WTC11 (cell line): ENCODE results near the gene S1PR3. TPM values are rescaled to one million over a fixed set of nuclear protein-coding genes. Genes with fewer than 3 reads are reported as not detected.

Experiments used
- ATAC-seq: fragments of 200-7000 bp; cut with Tn5 transposase; 2 replicates; pipeline ENCODE4 v1.10.0; 2021; ENCODE audit warnings: mild to moderate bottlenecking, moderate library complexity
- CTCF ChIA-PET: fragments of 300-600 bp; sonication (Branson Sonifier 250); formaldehyde crosslinking; loops from one replicate; lab custom pipeline; 2021; ENCODE audit warnings: antibody characterized with exemption; lab: Charles Lee
- POLR2A ChIA-PET: fragments of 350-600 bp; sonication (Branson Sonifier 250); formaldehyde crosslinking; loops from one replicate; lab custom pipeline; 2021; ENCODE audit warnings: antibody characterized with exemption; lab: Charles Lee
- DNase-seq: peaks from one replicate; pipeline ENCODE4 v3.0.0; 2021; ENCODE audit warnings: low spot score
- H3K27ac Mint-ChIP-seq: 2 replicates; pipeline ENCODE4 v1.8.0; 2021; ENCODE audit warnings: mixed read lengths
- H3K27me3 Mint-ChIP-seq: 2 replicates; pipeline ENCODE4 v1.8.0; 2021; ENCODE audit warnings: low read depth, mild to moderate bottlenecking, moderate library complexity, mixed read lengths
- H3K36me3 Mint-ChIP-seq: 2 replicates; pipeline ENCODE4 v1.8.0; 2021; ENCODE audit warnings: mixed read lengths
- H3K4me1 Mint-ChIP-seq: 2 replicates; pipeline ENCODE4 v1.8.0; 2022; ENCODE audit warnings: mixed read lengths
- H3K4me3 Mint-ChIP-seq: 2 replicates; pipeline ENCODE4 v1.8.0; 2021; ENCODE audit warnings: mild to moderate bottlenecking, moderate library complexity, mixed read lengths
- H3K9me3 Mint-ChIP-seq: 2 replicates; pipeline ENCODE4 v1.8.0; 2021; ENCODE audit warnings: mixed read lengths
- AR ChIP-seq: fragments of 250-450 bp; sonication (Bioruptor Pico); IDR thresholded peaks from 2 replicates; pipeline ENCODE4 v1.9.0; 2021; ENCODE audit warnings: mild to moderate bottlenecking
- ARID4B ChIP-seq: sonication (generic); formaldehyde crosslinking; IDR thresholded peaks from 2 replicates; pipeline ENCODE4 v1.8.0; 2023; ENCODE audit warnings: missing genetic modification reagents, mild to moderate bottlenecking, borderline replicate concordance
- ATF1 ChIP-seq: sonication (generic); formaldehyde crosslinking; IDR thresholded peaks from 2 replicates; pipeline ENCODE4 v1.8.1; 2023; ENCODE audit warnings: mild to moderate bottlenecking, moderate library complexity, missing genetic modification reagents
- E2F4 ChIP-seq: sonication (generic); formaldehyde crosslinking; IDR thresholded peaks from 2 replicates; pipeline ENCODE4 v1.8.1; 2022; ENCODE audit warnings: low read depth, mild to moderate bottlenecking, moderate library complexity, missing genetic modification reagents, borderline replicate concordance
- ESRRA ChIP-seq: sonication (generic); formaldehyde crosslinking; IDR thresholded peaks from 2 replicates; pipeline ENCODE4 v1.8.1; 2022; ENCODE audit warnings: mild to moderate bottlenecking, missing genetic modification reagents, borderline replicate concordance
- GTF2I ChIP-seq: fragments of 250-450 bp; sonication (Bioruptor Pico); conservative IDR thresholded peaks from 2 replicates; pipeline ENCODE4 v1.4.0; 2021; ENCODE audit warnings: mild to moderate bottlenecking
- MYBL2 ChIP-seq: sonication (generic); formaldehyde crosslinking; IDR thresholded peaks from 2 replicates; pipeline ENCODE4 v1.8.1; 2023; ENCODE audit warnings: mild to moderate bottlenecking, moderate library complexity, missing genetic modification reagents
- RELA ChIP-seq: sonication (generic); formaldehyde crosslinking; IDR thresholded peaks from 2 replicates; pipeline ENCODE4 v1.8.1; 2022; ENCODE audit warnings: missing genetic modification reagents, mild to moderate bottlenecking, borderline replicate concordance
- TCF7 ChIP-seq: sonication (generic); formaldehyde crosslinking; IDR thresholded peaks from 2 replicates; pipeline ENCODE4 v1.8.0; 2022; ENCODE audit warnings: mild to moderate bottlenecking, low read depth, missing genetic modification reagents, moderate library complexity
- TEAD1 ChIP-seq: sonication (generic); formaldehyde crosslinking; IDR thresholded peaks from 2 replicates; pipeline ENCODE4 v1.8.0; 2022; ENCODE audit warnings: mild to moderate bottlenecking, missing genetic modification reagents
- ZNF232 ChIP-seq: sonication (generic); formaldehyde crosslinking; IDR thresholded peaks from 2 replicates; pipeline ENCODE4 v1.8.0; 2022; ENCODE audit warnings: mild to moderate bottlenecking, missing genetic modification reagents
- ZNF671 ChIP-seq: fragments of 250-450 bp; sonication (Bioruptor Pico); IDR thresholded peaks from 2 replicates; pipeline ENCODE4 v1.8.0; 2021; ENCODE audit warnings: mild to moderate bottlenecking
- total RNA-seq: library from RNA; stranded (reverse); gene quantifications from 3 replicates; pipeline ENCODE4 v1.2.3, GENCODE V29; 2021
- TF ChIP-seq, protein P1 (sequence below): sonication (generic); formaldehyde crosslinking; IDR thresholded peaks from 2 replicates; pipeline ENCODE4 v1.8.1; 2023; ENCODE audit warnings: mild to moderate bottlenecking, missing genetic modification reagents, borderline replicate concordance
- TF ChIP-seq, protein P2 (sequence below): sonication (generic); formaldehyde crosslinking; IDR thresholded peaks from 2 replicates; pipeline ENCODE4 v1.8.0; 2022; ENCODE audit warnings: missing genetic modification reagents

S1PR3 gene
- total RNA-seq, 1 experiment from 2014 or later, result 7.1 TPM

DNA sequence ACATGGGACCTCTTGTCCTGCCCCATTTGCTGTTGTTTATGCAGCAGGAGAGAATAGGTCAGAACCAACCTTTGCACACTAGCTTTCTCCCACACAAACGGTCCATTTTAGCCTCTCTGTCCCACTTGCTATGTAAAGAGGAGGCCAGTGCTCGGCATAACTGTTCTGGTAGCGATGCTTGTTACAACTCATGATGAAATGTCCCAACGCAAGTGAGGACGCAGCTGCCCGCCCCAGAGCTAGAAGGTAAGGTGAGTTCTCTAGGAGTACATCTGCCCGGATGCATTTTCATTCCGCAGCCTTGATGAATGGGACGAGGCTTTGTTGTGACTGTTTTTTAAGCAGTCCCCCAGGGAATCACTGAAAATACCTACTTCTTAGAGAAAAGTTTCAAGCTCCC is 14.1 kb downstream of the S1PR3 start:
- DNase-seq, result no peak
- Mint-ChIP-seq H3K4me1 (peaks cover 31% of the 10 kb centered on the region), H3K27me3 (no peaks in the 10 kb centered on the region), H3K27ac (no peak overlapping the region), H3K36me3 (no peaks in the 10 kb centered on the region; the same call in 1 of the 2 replicates), H3K4me3 (no peak overlapping the region), H3K9me3 (no peaks in the 10 kb centered on the region)
- POLR2A ChIA-PET, result interaction anchor here (0.6 kb wide), 1 partner anchor 471 kb away, joined by 3 read pairs; no protein-coding TSS in a partner anchor
- no peak for TF ChIP-seq ARID4B (CRISPR knock-in tag)
- TF ChIP-seq ZNF232 (CRISPR knock-in tag), result no peak
- no peak for TF ChIP-seq TEAD1 (CRISPR knock-in tag)
- no peak for TF ChIP-seq AR (CRISPR knock-in tag)
- TF ChIP-seq TCF7 (CRISPR knock-in tag), result no peak
- no peak for TF ChIP-seq ESRRA
- TF ChIP-seq GTF2I (CRISPR knock-in tag), result no peak
- TF ChIP-seq ZNF671 (CRISPR knock-in tag), result no peak
- no peak for ATAC-seq
- CTCF ChIA-PET, result no interaction called here

GRCh38 chr9:89006267-89006666 is 15.0 kb downstream of the S1PR3 start:
- ATAC-seq (no peak), DNase-seq (no peak)
- no peak overlapping the region for H3K27ac Mint-ChIP-seq
- no peaks in the 10 kb centered on the region for H3K9me3 Mint-ChIP-seq
- POLR2A ChIA-PET, result no interaction called here
- H3K27me3 Mint-ChIP-seq, result no peaks in the 10 kb centered on the region
- H3K36me3 Mint-ChIP-seq, result no peaks in the 10 kb centered on the region; the same call in 1 of the 2 replicates
- TF ChIP-seq E2F4 (CRISPR knock-in tag) (no peak), ATF1 (no peak), MYBL2 (CRISPR knock-in tag) (no peak), RELA (CRISPR knock-in tag) (no peak)
- CTCF ChIA-PET, result no interaction called here
- peaks cover 22% of the 10 kb centered on the region for H3K4me1 Mint-ChIP-seq
- H3K4me3 Mint-ChIP-seq, result no peak overlapping the region

DNA sequence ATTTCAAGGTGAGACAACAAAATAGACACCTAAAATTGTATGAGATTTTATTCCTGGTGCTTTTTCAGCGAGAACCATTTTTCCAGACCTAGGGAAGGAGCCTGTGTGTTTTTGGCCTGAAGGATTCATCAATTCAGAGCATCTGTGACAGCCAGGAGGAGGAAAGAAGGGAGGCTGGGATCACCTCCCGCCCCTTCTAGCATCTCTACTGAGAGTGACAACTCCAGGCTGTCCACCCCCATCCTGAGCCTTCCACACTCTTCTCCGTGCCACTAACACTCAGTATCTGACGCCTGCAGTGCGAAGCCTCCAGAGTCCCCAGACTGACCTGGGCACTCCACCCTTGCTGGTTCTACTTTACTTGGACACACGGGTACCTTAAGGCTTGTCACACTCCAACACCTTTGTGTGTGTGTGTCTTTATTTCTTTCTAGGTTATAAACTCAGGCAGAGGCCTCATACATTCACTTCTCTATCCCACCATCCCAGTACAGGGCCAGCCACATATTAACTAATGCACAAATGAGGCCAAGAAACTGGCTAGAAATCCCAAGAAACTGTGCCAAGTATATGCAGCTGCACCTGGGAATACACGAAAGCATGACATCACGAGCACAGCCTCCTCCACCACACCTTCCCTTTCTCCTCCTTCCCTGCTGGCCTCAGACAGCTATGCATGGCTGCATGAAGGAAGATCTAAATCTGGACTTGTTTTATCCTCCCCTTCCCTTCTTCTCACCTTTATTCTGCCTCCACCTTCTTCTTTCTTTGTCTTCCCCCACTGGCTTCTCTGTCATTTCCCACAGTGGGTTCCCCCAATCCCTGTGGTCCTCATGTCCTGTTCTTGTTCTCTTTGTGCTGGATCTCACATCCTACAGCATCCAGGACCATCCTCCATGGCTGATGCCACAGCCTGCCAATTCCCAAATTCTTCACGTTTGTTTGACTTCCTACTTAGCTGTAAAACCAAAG is 16.0 kb downstream of the S1PR3 start:
- Mint-ChIP-seq H3K9me3 (no peaks in the 10 kb centered on the region), H3K27ac (no peak overlapping the region), H3K27me3 (no peaks in the 10 kb centered on the region), H3K4me3 (no peak overlapping the region), H3K36me3 (no peaks in the 10 kb centered on the region; the same call in 1 of the 2 replicates), H3K4me1 (peaks cover 29% of the 10 kb centered on the region)
- ATAC-seq (no peak), DNase-seq (no peak)
- ChIA-PET POLR2A (no interaction called here), CTCF (interaction anchor here (1.9 kb wide), 1 partner anchor 272 kb away, joined by 11 read pairs; no protein-coding TSS in a partner anchor)
- TF ChIP-seq, protein P1, sequence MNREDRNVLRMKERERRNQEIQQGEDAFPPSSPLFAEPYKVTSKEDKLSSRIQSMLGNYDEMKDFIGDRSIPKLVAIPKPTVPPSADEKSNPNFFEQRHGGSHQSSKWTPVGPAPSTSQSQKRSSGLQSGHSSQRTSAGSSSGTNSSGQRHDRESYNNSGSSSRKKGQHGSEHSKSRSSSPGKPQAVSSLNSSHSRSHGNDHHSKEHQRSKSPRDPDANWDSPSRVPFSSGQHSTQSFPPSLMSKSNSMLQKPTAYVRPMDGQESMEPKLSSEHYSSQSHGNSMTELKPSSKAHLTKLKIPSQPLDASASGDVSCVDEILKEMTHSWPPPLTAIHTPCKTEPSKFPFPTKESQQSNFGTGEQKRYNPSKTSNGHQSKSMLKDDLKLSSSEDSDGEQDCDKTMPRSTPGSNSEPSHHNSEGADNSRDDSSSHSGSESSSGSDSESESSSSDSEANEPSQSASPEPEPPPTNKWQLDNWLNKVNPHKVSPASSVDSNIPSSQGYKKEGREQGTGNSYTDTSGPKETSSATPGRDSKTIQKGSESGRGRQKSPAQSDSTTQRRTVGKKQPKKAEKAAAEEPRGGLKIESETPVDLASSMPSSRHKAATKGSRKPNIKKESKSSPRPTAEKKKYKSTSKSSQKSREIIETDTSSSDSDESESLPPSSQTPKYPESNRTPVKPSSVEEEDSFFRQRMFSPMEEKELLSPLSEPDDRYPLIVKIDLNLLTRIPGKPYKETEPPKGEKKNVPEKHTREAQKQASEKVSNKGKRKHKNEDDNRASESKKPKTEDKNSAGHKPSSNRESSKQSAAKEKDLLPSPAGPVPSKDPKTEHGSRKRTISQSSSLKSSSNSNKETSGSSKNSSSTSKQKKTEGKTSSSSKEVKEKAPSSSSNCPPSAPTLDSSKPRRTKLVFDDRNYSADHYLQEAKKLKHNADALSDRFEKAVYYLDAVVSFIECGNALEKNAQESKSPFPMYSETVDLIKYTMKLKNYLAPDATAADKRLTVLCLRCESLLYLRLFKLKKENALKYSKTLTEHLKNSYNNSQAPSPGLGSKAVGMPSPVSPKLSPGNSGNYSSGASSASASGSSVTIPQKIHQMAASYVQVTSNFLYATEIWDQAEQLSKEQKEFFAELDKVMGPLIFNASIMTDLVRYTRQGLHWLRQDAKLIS (CRISPR knock-in tag), result no peak
- no peak for TF ChIP-seq ATF1
- TF ChIP-seq, protein P2, sequence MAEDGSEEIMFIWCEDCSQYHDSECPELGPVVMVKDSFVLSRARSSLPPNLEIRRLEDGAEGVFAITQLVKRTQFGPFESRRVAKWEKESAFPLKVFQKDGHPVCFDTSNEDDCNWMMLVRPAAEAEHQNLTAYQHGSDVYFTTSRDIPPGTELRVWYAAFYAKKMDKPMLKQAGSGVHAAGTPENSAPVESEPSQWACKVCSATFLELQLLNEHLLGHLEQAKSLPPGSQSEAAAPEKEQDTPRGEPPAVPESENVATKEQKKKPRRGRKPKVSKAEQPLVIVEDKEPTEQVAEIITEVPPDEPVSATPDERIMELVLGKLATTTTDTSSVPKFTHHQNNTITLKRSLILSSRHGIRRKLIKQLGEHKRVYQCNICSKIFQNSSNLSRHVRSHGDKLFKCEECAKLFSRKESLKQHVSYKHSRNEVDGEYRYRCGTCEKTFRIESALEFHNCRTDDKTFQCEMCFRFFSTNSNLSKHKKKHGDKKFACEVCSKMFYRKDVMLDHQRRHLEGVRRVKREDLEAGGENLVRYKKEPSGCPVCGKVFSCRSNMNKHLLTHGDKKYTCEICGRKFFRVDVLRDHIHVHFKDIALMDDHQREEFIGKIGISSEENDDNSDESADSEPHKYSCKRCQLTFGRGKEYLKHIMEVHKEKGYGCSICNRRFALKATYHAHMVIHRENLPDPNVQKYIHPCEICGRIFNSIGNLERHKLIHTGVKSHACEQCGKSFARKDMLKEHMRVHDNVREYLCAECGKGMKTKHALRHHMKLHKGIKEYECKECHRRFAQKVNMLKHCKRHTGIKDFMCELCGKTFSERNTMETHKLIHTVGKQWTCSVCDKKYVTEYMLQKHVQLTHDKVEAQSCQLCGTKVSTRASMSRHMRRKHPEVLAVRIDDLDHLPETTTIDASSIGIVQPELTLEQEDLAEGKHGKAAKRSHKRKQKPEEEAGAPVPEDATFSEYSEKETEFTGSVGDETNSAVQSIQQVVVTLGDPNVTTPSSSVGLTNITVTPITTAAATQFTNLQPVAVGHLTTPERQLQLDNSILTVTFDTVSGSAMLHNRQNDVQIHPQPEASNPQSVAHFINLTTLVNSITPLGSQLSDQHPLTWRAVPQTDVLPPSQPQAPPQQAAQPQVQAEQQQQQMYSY, result no peak
